Choroid plexus epithelial cell (primary cell): ENCODE data around the gene NUDT17.

ENCODE experiments used
- DNase-seq: peaks from one replicate; pipeline ENCODE4 v3.0.0-alpha.2; 2010; ENCODE audit warnings: low read depth
- H3K4me3 ChIP-seq: 2 replicates; pipeline ENCODE4 v1.5.1; 2011; ENCODE audit warnings: low read depth, mild to moderate bottlenecking, control low read depth, low read length, moderate library complexity
- TF ChIP-seq, protein P1 (sequence below): conservative IDR thresholded peaks from 2 replicates; pipeline ENCODE4 v1.5.1; 2011; ENCODE audit warnings: low read depth, mild to moderate bottlenecking, control low read depth, inconsistent platforms, low read length, moderate library complexity

The NUDT17 gene

GRCh38 chr1:145863282-145864018, 18.0 kb downstream of the NUDT17 start:
- DNase-seq: no peak
- H3K4me3 ChIP-seq: no peak overlapping the region
- TF ChIP-seq, protein P1, sequence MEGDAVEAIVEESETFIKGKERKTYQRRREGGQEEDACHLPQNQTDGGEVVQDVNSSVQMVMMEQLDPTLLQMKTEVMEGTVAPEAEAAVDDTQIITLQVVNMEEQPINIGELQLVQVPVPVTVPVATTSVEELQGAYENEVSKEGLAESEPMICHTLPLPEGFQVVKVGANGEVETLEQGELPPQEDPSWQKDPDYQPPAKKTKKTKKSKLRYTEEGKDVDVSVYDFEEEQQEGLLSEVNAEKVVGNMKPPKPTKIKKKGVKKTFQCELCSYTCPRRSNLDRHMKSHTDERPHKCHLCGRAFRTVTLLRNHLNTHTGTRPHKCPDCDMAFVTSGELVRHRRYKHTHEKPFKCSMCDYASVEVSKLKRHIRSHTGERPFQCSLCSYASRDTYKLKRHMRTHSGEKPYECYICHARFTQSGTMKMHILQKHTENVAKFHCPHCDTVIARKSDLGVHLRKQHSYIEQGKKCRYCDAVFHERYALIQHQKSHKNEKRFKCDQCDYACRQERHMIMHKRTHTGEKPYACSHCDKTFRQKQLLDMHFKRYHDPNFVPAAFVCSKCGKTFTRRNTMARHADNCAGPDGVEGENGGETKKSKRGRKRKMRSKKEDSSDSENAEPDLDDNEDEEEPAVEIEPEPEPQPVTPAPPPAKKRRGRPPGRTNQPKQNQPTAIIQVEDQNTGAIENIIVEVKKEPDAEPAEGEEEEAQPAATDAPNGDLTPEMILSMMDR: no peak

DNA sequence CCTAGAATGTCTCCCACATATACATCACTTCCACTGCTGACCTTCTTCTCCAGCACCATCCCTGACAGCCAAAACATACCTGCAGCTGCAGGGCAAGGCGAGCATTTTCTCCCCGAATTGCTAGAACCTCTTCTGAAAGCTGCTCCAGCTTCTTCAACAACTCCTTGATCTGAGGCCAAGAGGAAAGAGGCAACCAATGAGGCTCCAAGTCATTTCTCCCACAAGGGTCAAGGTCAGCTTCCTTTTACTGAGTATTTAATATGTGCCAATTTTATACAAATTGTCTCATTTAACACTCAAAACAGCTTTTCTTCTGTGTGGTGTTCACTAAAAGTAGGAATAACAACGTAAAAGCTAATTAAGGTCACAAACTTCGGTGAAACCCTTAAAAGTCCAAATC, 22.8 kb downstream of the NUDT17 start:
- DNase-seq: peak; percentile 52
- TF ChIP-seq, protein P1: no peak
- no peak overlapping the region for H3K4me3 ChIP-seq

DNA sequence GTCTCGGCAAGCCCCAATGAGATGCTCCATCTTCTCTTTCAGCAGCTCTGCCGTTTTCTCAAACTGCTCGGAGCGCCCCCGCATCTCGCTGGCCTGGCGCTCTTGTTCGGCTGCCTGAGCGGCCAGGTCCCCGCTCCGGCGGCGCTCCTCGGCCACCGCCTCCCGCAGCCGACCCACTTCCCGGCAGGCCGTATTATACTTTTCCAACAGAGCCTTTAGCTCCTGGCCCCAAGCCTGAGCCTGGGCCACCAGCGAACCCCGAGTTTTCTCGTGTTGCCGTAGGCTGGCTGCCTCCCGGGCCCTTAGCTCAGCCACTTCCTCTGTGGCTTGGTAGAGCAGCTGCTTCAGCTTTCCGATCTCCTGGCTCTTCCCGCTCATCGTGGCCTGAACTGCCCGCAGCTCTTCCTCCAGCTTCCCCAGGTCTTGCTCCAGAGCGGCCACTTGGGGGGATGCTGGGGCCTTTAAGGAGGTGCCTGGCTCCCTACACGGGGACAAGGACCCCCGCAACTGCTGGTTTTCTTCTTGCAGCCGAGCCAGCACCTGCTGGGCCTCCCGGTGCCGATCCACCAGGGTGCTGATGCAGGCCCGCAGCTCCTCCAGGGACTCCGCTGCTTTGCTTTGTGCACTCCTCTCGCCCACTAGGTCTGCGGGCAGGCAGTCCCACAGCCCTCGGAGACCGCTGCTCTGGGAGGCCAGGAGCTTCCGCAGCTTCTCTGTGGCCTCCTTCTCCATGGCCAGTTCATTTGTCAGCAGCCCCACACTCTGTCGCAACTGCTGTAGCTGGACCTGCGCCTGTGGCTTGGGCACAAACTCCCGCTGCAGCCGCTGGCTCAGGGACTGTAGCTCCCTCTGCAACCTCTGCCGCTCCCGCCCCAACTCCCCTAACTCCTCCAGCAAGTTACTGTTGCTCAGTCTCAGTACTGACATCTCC, 26.8 kb downstream of the NUDT17 start:
- peak overlapping the region; percentile 57 for H3K4me3 ChIP-seq
- TF ChIP-seq, protein P1: no peak
- peak; percentile 61 for DNase-seq

GRCh38 chr1:145874646-145875045, 29.2 kb downstream of the NUDT17 start:
- TF ChIP-seq, protein P1: no peak
- H3K4me3 ChIP-seq: no peak overlapping the region
- DNase-seq: no peak

DNA sequence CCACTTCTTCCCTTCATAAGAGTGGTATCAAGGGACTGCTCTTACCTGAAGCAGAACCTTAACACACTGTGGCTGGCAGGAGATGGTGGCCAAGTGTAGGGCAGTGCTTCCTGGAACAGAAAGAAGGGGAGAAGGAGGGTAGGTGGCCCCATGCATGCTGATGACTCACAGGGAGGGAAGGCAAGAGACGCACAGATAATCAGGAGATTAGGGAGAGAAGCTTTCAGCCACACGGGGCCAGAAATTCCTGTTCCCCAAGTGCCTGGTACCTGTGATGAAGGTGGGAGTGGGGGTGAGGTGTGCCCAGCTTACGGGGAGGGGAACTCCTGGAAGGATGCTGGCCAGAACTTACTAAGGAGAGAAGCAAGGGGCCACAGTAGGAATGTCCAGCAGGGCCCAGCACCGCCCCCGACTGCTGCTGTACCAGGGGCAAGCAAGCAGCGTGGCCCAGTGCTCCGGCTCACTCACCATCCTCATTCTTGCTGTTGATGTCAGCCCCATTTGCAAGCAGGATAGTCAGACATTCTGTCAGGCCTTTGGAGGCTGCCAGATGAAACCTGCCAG, 32.6 kb downstream of the NUDT17 start:
- TF ChIP-seq, protein P1: no peak

GRCh38 chr1:145878724-145879123, 33.3 kb downstream of the NUDT17 start:
- DNase-seq: peak; percentile 55
- TF ChIP-seq, protein P1: no peak
- H3K4me3 ChIP-seq: no peak overlapping the region

More for the DNA sequence above, 32.6 kb downstream of the NUDT17 start:
- DNase-seq: peak; percentile 26
- H3K4me3 ChIP-seq: no peak overlapping the region
